Calu3 (cell line): ENCODE results near the gene ISX. TPM values are rescaled to one million over a fixed set of nuclear protein-coding genes. Genes with fewer than 3 reads are reported as not detected.

Experiments
- BruUV-seq: library from RNA; stranded (reverse); fragments of 400-500 nt; replicated peaks from 2 replicates; lab custom pipeline; 2021; lab: Mats Ljungman, UMichigan
- CTCF ChIA-PET: fragments of 300-600 bp; sonication (Branson Sonifier 250); formaldehyde crosslinking; loops from one replicate; lab custom pipeline; 2022; ENCODE audit warnings: antibody characterized with exemption; lab: Charles Lee
- DNase-seq: peaks from one replicate; pipeline ENCODE4 v3.0.0; 2022
- H3K27ac Mint-ChIP-seq: one replicate; pipeline ENCODE4 v1.8.0; 2022; ENCODE audit warnings: mixed read lengths; ENCODE audit not compliant: unreplicated experiment
- H3K27me3 Mint-ChIP-seq: one replicate; pipeline ENCODE4 v1.8.0; 2022; ENCODE audit warnings: mixed read lengths; ENCODE audit not compliant: unreplicated experiment
- H3K36me3 Mint-ChIP-seq: one replicate; pipeline ENCODE4 v1.8.0; 2022; ENCODE audit warnings: mild to moderate bottlenecking, moderate library complexity, mixed read lengths; ENCODE audit not compliant: insufficient read depth, unreplicated experiment
- H3K4me1 Mint-ChIP-seq: one replicate; pipeline ENCODE4 v1.8.0; 2022; ENCODE audit warnings: mild to moderate bottlenecking, low read depth, mixed read lengths; ENCODE audit not compliant: unreplicated experiment
- H3K4me3 Mint-ChIP-seq: one replicate; pipeline ENCODE4 v1.8.0; 2022; ENCODE audit warnings: mild to moderate bottlenecking, low read depth, moderate library complexity, mixed read lengths; ENCODE audit not compliant: unreplicated experiment
- H3K9me3 Mint-ChIP-seq: one replicate; pipeline ENCODE4 v1.8.0; 2022; ENCODE audit warnings: low read depth, mixed read lengths; ENCODE audit not compliant: unreplicated experiment
- CTCF ChIP-seq: fragments of 200-600 bp; IDR thresholded peaks from one replicate; pipeline ENCODE4 v1.8.0; 2022; ENCODE audit warnings: antibody characterized with exemption; ENCODE audit not compliant: unreplicated experiment
- intact Hi-C: fragments of 100-400 bp; cut with micrococcal nuclease; formaldehyde crosslinking; loops from one replicate; pipeline ENCODE4 v1.10.0; 2022; ENCODE audit not compliant: unreplicated experiment
- total RNA-seq: library from RNA; stranded (reverse); gene quantifications from 2 replicates; pipeline ENCODE4 v1.2.3, GENCODE V29; 2022

ISX gene
- total RNA-seq, 1 experiment from 2014 or later: not detected

- H3K27ac Mint-ChIP-seq: no peak overlapping the region
- no peak for TF ChIP-seq CTCF
- H3K4me3 Mint-ChIP-seq: no peak overlapping the region
- H3K27me3 Mint-ChIP-seq: peaks cover 16% of the 10 kb centered on the region
- no peaks in the 10 kb centered on the region for H3K4me1 Mint-ChIP-seq
- intact Hi-C loops: no loop called here
- no peak for DNase-seq
- no peaks in the 10 kb centered on the region for H3K36me3 Mint-ChIP-seq
- CTCF ChIA-PET: no interaction called here
- BruUV-seq: no TSS peak
- H3K9me3 Mint-ChIP-seq: no peaks in the 10 kb centered on the region
Observed at GRCh38 chr22:35053060-35053835, 12.7 kb upstream of the ISX start.

- no TSS peak for BruUV-seq
- H3K27me3 Mint-ChIP-seq: peaks cover 16% of the 10 kb centered on the region
Observed at GRCh38 chr22:35054064-35054463, 11.9 kb upstream of the ISX start.

GRCh38 chr22:35056486-35056885 lies 9.5 kb upstream of the ISX start:
- no peak for DNase-seq
- H3K4me3 Mint-ChIP-seq: no peak overlapping the region
- CTCF ChIA-PET: interaction anchor here (1.4 kb wide), 1 partner anchor 94 kb away, joined by 3 read pairs; no protein-coding TSS in a partner anchor
- no peaks in the 10 kb centered on the region for H3K4me1 Mint-ChIP-seq
- BruUV-seq: no TSS peak
- H3K27ac Mint-ChIP-seq: no peak overlapping the region
- H3K9me3 Mint-ChIP-seq: no peaks in the 10 kb centered on the region
- no peaks in the 10 kb centered on the region for H3K27me3 Mint-ChIP-seq
- intact Hi-C loops: no loop called here
- H3K36me3 Mint-ChIP-seq: no peaks in the 10 kb centered on the region
- TF ChIP-seq CTCF: no peak

More at GRCh38 chr22:35054064-35054463, 11.9 kb upstream of the ISX start:
- no peaks in the 10 kb centered on the region for H3K9me3 Mint-ChIP-seq
- intact Hi-C loops: no loop called here
- DNase-seq: no peak
- H3K4me3 Mint-ChIP-seq: no peak overlapping the region
- CTCF ChIA-PET: no interaction called here
- TF ChIP-seq CTCF: no peak
- no peaks in the 10 kb centered on the region for H3K4me1 Mint-ChIP-seq
- no peak overlapping the region for H3K27ac Mint-ChIP-seq
- H3K36me3 Mint-ChIP-seq: no peaks in the 10 kb centered on the region

- CTCF ChIA-PET: interaction anchor here (1.4 kb wide), 1 partner anchor 93 kb away, joined by 3 read pairs; no protein-coding TSS in a partner anchor
- Mint-ChIP-seq H3K4me1 (no peaks in the 10 kb centered on the region), H3K36me3 (no peaks in the 10 kb centered on the region), H3K27me3 (no peaks in the 10 kb centered on the region), H3K9me3 (no peaks in the 10 kb centered on the region), H3K27ac (no peak overlapping the region), H3K4me3 (no peak overlapping the region)
- intact Hi-C loops: no loop called here
- TF ChIP-seq CTCF: no peak
- DNase-seq: no peak
- BruUV-seq: no TSS peak
Observed at GRCh38 chr22:35057155-35057554, 8.8 kb upstream of the ISX start.
